NCI-H510A treated with DMSO at 0.1 percent for 48 hours (cell line): ENCODE results near the gene SYNM.
A peak's percentile ranks its signal among the peaks of the same experiment; 100 is the strongest.

ENCODE experiments used
- DNase-seq: peaks from one replicate; lab custom pipeline; 2025; lab: John Stamatoyannopoulos, UW

Gene SYNM

GRCh38 chr15:99143655-99144610 is 39.1 kb downstream of the SYNM start:
- DNase-seq, result no peak

GRCh38 chr15:99145005-99145404 is 40.1 kb downstream of the SYNM start:
- DNase-seq, result no peak

- DNase-seq, result no peak
Measured at GRCh38 chr15:99145778-99146177, 40.9 kb downstream of the SYNM start.

GRCh38 chr15:99146661-99147060 is 41.8 kb downstream of the SYNM start:
- DNase-seq, result no peak

GRCh38 chr15:99148851-99149276 is 44.0 kb downstream of the SYNM start:
- DNase-seq, result no peak

GRCh38 chr15:99149366-99149765 is 44.5 kb downstream of the SYNM start:
- DNase-seq, result no peak

- no peak for DNase-seq
Measured at GRCh38 chr15:99151156-99151555, 46.3 kb downstream of the SYNM start.

GRCh38 chr15:99153026-99153535 is 48.2 kb downstream of the SYNM start:
- DNase-seq, result no peak

- no peak for DNase-seq
Measured at GRCh38 chr15:99154271-99154670, 49.4 kb downstream of the SYNM start.

GRCh38 chr15:99155961-99156443 is 51.1 kb downstream of the SYNM start:
- DNase-seq, result no peak

GRCh38 chr15:99157456-99157855 is 52.6 kb downstream of the SYNM start:
- no peak for DNase-seq

GRCh38 chr15:99158626-99159412 is 53.9 kb downstream of the SYNM start:
- DNase-seq, result no peak

GRCh38 chr15:99163271-99164062 is 58.6 kb downstream of the SYNM start:
- DNase-seq, result no peak

GRCh38 chr15:99164119-99164518 is 59.2 kb downstream of the SYNM start:
- DNase-seq, result no peak

- no peak for DNase-seq
Measured at GRCh38 chr15:99165020-99165790, 60.3 kb downstream of the SYNM start.

- no peak for DNase-seq
Measured at GRCh38 chr15:99165956-99166689, 61.2 kb downstream of the SYNM start.

- peak; percentile 6 for DNase-seq
Measured at GRCh38 chr15:99167201-99167600, 62.3 kb downstream of the SYNM start.

- no peak for DNase-seq
Measured at GRCh38 chr15:99167640-99168039, 62.8 kb downstream of the SYNM start.

- no peak for DNase-seq
Measured at GRCh38 chr15:99168601-99169580, 64.0 kb downstream of the SYNM start.
